Testis (tissue), 3 donors: ENCODE measurements around the gene DHX35. TPM values are rescaled to one million over a fixed set of nuclear protein-coding genes. Genes with fewer than 3 reads are reported as not detected.

Experiments used
- DNase-seq: peaks from one replicate; pipeline ENCODE4 v3.0.0-alpha.2; 2019
- H3K27ac ChIP-seq, 2 donors: fragments of 200-600 bp; sonication (generic); one replicate each; pipeline ENCODE4 v1.5.1; 2019
- H3K27me3 ChIP-seq: fragments of 200-600 bp; sonication (generic); one replicate; pipeline ENCODE4 v1.5.1; 2019
- H3K36me3 ChIP-seq: fragments of 200-600 bp; sonication (generic); one replicate; pipeline ENCODE4 v1.5.1; 2017; ENCODE audit warnings: low read depth; ENCODE audit errors: missing control alignments
- H3K4me1 ChIP-seq: fragments of 200-600 bp; sonication (generic); one replicate; pipeline ENCODE4 v1.5.1; 2019
- H3K4me3 ChIP-seq, 2 donors: fragments of 200-600 bp; sonication (generic); one replicate each; pipeline ENCODE4 v1.5.1; 2017 to 2019
- H3K9me3 ChIP-seq: fragments of 200-600 bp; sonication (generic); one replicate; pipeline ENCODE4 v1.5.1; 2017
- CTCF ChIP-seq, 3 experiments: fragments of 450-650 bp in 2 of 3; fragments of 200-600 bp in 1 of 3; sonication (generic) in 1 of 3; IDR thresholded peaks; one replicate each; pipeline ENCODE4 v1.5.1; 2016 to 2019; ENCODE audit warnings: antibody characterized with exemption in 3 of 3, mild to moderate bottlenecking in 2 of 3, moderate library complexity in 1 of 3
- POLR2A ChIP-seq: fragments of 450-650 bp; IDR thresholded peaks from one replicate; pipeline ENCODE4 v1.6.1; 2017; ENCODE audit warnings: antibody characterized with exemption, mild to moderate bottlenecking, moderate library complexity
- WGBS, 2 donors: methylation state at CpG; one replicate each; pipeline ENCODE4 v1.1.5; 2018; 5-methylcytosine and 5-hydroxymethylcytosine counted together
- intact Hi-C: fragments of 100-400 bp; cut with DNase I; formaldehyde crosslinking; loops from one replicate; pipeline ENCODE4 v1.15.1; 2023; ENCODE audit warnings: low total_unique reads
- polyA plus RNA-seq: library from polyadenylated mRNA; stranded (reverse); fragments of 350-450 nt; fragmentation: Illumina TruSeq; extraction: RNeasy Lipid Tissue Mini Kit (QIAGEN cat#74804); gene quantifications from one replicate; pipeline ENCODE4 v1.2.3, GENCODE V29; 2014; ENCODE audit warnings: low read depth, low replicate concordance; ENCODE audit not compliant: insufficient read depth
- total RNA-seq, 2 donors: library from RNA; depleted of rRNA; stranded (reverse); fragments of >200 nt; gene quantifications; one replicate each; pipeline ENCODE4 v1.2.3, GENCODE V29; 2016

Gene DHX35
- total and polyA plus RNA-seq, 3 donors from 2014 or later = 15.8 to 31.2 (median 26.0) TPM

GRCh38 chr20:39070484-39071231 is 108.5 kb downstream of the DHX35 start:
- intact Hi-C loops = no loop called here
- WGBS, 2 donors = 77% methylated on average over 7 of the region's 7 CpGs
- Histone ChIP-seq H3K27me3 (no peaks in the 10 kb centered on the region), H3K36me3 (no peaks in the 10 kb centered on the region), H3K4me3 (no peak overlapping the region), H3K4me1 (no peaks in the 10 kb centered on the region), H3K27ac (no peak overlapping the region), H3K9me3 (no peaks in the 10 kb centered on the region)
- DNase-seq = no peak
- TF ChIP-seq POLR2A = no peak
- TF ChIP-seq CTCF (IDR thresholded peaks at IDR 0.05) = no peak

GRCh38 chr20:39072132-39072531 is 110.0 kb downstream of the DHX35 start:
- WGBS, 2 donors = 85 to 89% methylated on average over 8 to 11 of the region's 11 CpGs
- no peak overlapping the region for H3K4me3 ChIP-seq
- intact Hi-C loops = no loop called here
- H3K27me3 ChIP-seq = no peaks in the 10 kb centered on the region
- no peak overlapping the region for H3K27ac ChIP-seq
- DNase-seq = no peak
- TF ChIP-seq CTCF (IDR thresholded peaks at IDR 0.05) (no peak), POLR2A (no peak)
- no peaks in the 10 kb centered on the region for H3K9me3 ChIP-seq
- no peaks in the 10 kb centered on the region for H3K36me3 ChIP-seq
- no peaks in the 10 kb centered on the region for H3K4me1 ChIP-seq

GRCh38 chr20:39072653-39073052 is 110.5 kb downstream of the DHX35 start:
- Histone ChIP-seq H3K9me3 (no peaks in the 10 kb centered on the region), H3K36me3 (no peaks in the 10 kb centered on the region), H3K27me3 (no peaks in the 10 kb centered on the region), H3K4me1 (no peaks in the 10 kb centered on the region), H3K27ac (no peak overlapping the region), H3K4me3 (no peak overlapping the region)
- no peak for DNase-seq
- intact Hi-C loops = no loop called here
- WGBS, 2 donors = 92 to 93% methylated on average over 2 of the region's 2 CpGs
- no peak for TF ChIP-seq CTCF (IDR thresholded peaks at IDR 0.05)
- no peak for TF ChIP-seq POLR2A

GRCh38 chr20:39075731-39076130 is 113.6 kb downstream of the DHX35 start:
- H3K36me3 ChIP-seq = no peaks in the 10 kb centered on the region
- TF ChIP-seq CTCF (IDR thresholded peaks at IDR 0.05) (no peak), POLR2A (no peak)
- H3K9me3 ChIP-seq = no peaks in the 10 kb centered on the region
- no peaks in the 10 kb centered on the region for H3K27me3 ChIP-seq
- intact Hi-C loops = no loop called here
- no peak overlapping the region for H3K4me3 ChIP-seq
- DNase-seq = no peak
- H3K27ac ChIP-seq = no peak overlapping the region
- WGBS, 2 donors = 85 to 86% methylated on average over 2 of the region's 2 CpGs
- no peaks in the 10 kb centered on the region for H3K4me1 ChIP-seq

- H3K4me3 ChIP-seq = no peak overlapping the region
- TF ChIP-seq CTCF (IDR thresholded peaks at IDR 0.05) (no peak), POLR2A (no peak)
- intact Hi-C loops = no loop called here
- DNase-seq = no peak
- WGBS, 2 donors = 59 to 66% methylated on average over 7 of the region's 7 CpGs
- no peaks in the 10 kb centered on the region for H3K27me3 ChIP-seq
- H3K27ac ChIP-seq = no peak overlapping the region
- no peaks in the 10 kb centered on the region for H3K36me3 ChIP-seq
- H3K4me1 ChIP-seq = no peaks in the 10 kb centered on the region
- no peaks in the 10 kb centered on the region for H3K9me3 ChIP-seq
These were observed 114.8 kb downstream of the DHX35 start for GRCh38 chr20:39076958-39077357.
